Measurements from ENCODE around the gene UMODL1. TPM values are rescaled to one million over a fixed set of nuclear protein-coding genes. Genes with fewer than 3 reads are reported as not detected.

UMODL1 gene
- total RNA-seq, 2 experiments from 2014 or later, result 7.4 to 12.3 TPM

DNA sequence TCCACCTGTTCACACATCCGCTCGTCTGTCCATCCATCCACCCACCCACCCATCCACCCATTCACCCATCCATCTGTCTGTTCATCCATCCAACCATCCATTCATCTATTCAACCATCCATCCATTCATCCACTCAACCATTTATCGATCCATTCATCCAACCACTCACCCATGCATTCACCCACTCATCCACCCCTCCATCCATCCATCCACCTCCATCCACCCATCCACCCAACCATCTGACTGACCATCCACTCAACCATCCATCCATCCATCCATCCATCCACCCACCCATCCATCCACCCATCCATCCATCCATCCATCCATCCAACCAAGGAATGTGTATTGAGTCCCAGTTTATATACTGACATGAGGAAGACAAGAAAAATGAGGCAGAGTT lies 73.1 kb downstream of the UMODL1 start:
- intact Hi-C loops (cut with micrococcal nuclease; ENCODE audit: unreplicated experiment), result loop anchor here (2.0 kb wide), 1 partner anchor 307 kb away; no protein-coding TSS in a partner anchor
- no peaks in the 10 kb centered on the region for H3K9me3 ChIP-seq (ENCODE audit: low read length)
- TF ChIP-seq, protein P1, sequence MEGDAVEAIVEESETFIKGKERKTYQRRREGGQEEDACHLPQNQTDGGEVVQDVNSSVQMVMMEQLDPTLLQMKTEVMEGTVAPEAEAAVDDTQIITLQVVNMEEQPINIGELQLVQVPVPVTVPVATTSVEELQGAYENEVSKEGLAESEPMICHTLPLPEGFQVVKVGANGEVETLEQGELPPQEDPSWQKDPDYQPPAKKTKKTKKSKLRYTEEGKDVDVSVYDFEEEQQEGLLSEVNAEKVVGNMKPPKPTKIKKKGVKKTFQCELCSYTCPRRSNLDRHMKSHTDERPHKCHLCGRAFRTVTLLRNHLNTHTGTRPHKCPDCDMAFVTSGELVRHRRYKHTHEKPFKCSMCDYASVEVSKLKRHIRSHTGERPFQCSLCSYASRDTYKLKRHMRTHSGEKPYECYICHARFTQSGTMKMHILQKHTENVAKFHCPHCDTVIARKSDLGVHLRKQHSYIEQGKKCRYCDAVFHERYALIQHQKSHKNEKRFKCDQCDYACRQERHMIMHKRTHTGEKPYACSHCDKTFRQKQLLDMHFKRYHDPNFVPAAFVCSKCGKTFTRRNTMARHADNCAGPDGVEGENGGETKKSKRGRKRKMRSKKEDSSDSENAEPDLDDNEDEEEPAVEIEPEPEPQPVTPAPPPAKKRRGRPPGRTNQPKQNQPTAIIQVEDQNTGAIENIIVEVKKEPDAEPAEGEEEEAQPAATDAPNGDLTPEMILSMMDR (conservative IDR thresholded peaks at IDR 0.05; ENCODE audit: low read length), result no peak
- no peak for TF ChIP-seq EZH2phosphoT487 (IDR thresholded peaks at IDR 0.05; ENCODE audit: borderline replicate concordance, low read depth, low read length)
- H3K36me3 ChIP-seq (ENCODE audit: insufficient read depth, low read length), result no peaks in the 10 kb centered on the region; the same call in 1 of the 2 replicates
- ChIA-PET POLR2A (interaction anchor here (0.5 to 1.7 kb wide), 2 partner anchors 115 to 126 kb away, joined by 3 to 6 read pairs; no protein-coding TSS in a partner anchor), CTCF (ENCODE audit: unreplicated experiment) (no interaction called here)
- BruUV-seq (replicated peaks), result no TSS peak
- no peak overlapping the region for H2AFZ ChIP-seq (ENCODE audit: low read length)
- no peak overlapping the region for H3K27ac ChIP-seq (ENCODE audit: low read depth, low read length, poor library complexity, severe bottlenecking)
- DNase-seq (ENCODE audit: low spot score), result no peak
- H3K9me2 ChIP-seq (ENCODE audit: insufficient read depth, low read length), result no peaks in the 10 kb centered on the region
- no peaks in the 10 kb centered on the region for H3K79me2 ChIP-seq (ENCODE audit: insufficient read depth, low read depth, low read length)
- no peaks in the 10 kb centered on the region for H4K20me1 ChIP-seq (ENCODE audit: insufficient read depth, low read length)
- H3K4me1 ChIP-seq (ENCODE audit: insufficient read depth, low read length, poor library complexity, severe bottlenecking), result peaks cover 27% of the 10 kb centered on the region
- no peak overlapping the region for H3K4me2 ChIP-seq (ENCODE audit: low read length)
- no peak overlapping the region for H3K4me3 ChIP-seq (ENCODE audit: low read depth, low read length, poor library complexity, severe bottlenecking)

DNA sequence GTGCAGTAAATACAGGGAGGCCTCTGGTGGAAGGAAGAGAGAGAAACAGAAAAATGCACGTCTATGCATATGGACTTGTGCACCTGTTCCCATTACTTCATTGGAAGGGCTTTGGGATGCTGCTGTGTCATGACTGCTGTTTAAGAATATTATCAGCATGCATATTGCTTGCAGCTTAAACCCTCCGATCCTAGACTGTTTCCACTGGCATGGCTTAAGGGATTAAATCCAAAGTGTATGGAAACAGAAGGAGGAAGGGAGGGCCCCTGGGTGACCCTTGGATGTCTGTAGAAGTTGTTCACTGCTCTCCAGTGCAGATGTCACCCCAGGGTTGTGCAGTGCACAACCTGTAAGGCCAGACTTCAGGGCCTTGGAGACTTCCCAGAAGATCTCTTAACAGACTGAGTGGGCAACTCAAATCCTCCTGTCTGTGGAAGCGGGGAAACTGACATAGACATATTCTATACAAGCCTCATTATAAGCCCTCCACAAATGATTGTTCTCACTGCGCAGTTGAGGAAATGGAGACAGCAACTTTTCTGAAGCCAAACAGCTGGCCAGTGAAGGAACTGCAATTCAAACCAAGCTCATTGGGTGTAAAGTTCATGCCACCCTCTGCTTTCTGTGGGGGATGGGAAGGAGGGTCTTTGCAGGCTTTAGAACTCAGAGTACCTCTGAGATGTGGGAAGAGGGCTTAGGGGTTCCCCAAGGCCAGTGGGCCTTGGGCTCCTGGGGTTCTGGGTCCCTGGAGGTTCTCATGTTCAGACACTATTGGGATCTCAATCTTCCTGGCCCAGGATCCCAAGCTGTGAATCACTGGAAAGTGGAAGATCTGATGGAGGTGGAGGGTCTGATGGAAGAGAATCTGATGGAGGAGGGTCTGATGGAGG lies 73.8 kb downstream of the UMODL1 start:
- Histone ChIP-seq H2AFZ (ENCODE audit: low read length) (peak overlapping the region; percentile 41; the same call in 1 of the 2 replicates), H3K4me1 (ENCODE audit: insufficient read depth, low read length, poor library complexity, severe bottlenecking) (peaks cover 24% of the 10 kb centered on the region), H3K4me3 (ENCODE audit: low read depth, low read length, poor library complexity, severe bottlenecking) (no peak overlapping the region), H3K27ac (ENCODE audit: low read depth, low read length, poor library complexity, severe bottlenecking) (no peak overlapping the region), H3K4me2 (ENCODE audit: low read length) (peak overlapping the region; percentile 24; the same call in 1 of the 2 replicates), H3K9me2 (ENCODE audit: insufficient read depth, low read length) (no peaks in the 10 kb centered on the region), H3K9me3 (ENCODE audit: low read length) (no peaks in the 10 kb centered on the region), H3K36me3 (ENCODE audit: insufficient read depth, low read length) (no peaks in the 10 kb centered on the region), H3K79me2 (ENCODE audit: insufficient read depth, low read depth, low read length) (no peaks in the 10 kb centered on the region), H4K20me1 (ENCODE audit: insufficient read depth, low read length) (no peaks in the 10 kb centered on the region)
- POLR2A ChIA-PET, result interaction anchor here (0.5 to 1.7 kb wide), 4 partner anchors 15 to 125 kb away, joined by 3 to 6 read pairs (median 5); no protein-coding TSS in a partner anchor
- CTCF ChIA-PET (ENCODE audit: unreplicated experiment), result interaction anchor here (0.5 to 1.0 kb wide), 3 partner anchors 27 to 449 kb away, joined by 3 to 7 read pairs (median 6); no protein-coding TSS in a partner anchor
- DNase-seq (ENCODE audit: low spot score), result peak; percentile 62
- intact Hi-C loops (cut with micrococcal nuclease; ENCODE audit: unreplicated experiment), result loop anchor here (1.0 to 5.0 kb wide), 5 partner anchors 113 to 392 kb away; no protein-coding TSS in a partner anchor
- no TSS peak for BruUV-seq (replicated peaks)
- TF ChIP-seq, protein P1 (conservative IDR thresholded peaks at IDR 0.05; ENCODE audit: low read length), result no peak
- no peak for TF ChIP-seq EZH2phosphoT487 (IDR thresholded peaks at IDR 0.05; ENCODE audit: borderline replicate concordance, low read depth, low read length)

Data from OCI-LY7 (cell line).